GM20431 (cell line): ENCODE results near the gene PAX3.

Experiments used
- in situ Hi-C: fragments of 300-500 bp; cut with MseI, MboI; formaldehyde crosslinking; loops from one replicate; pipeline ENCODE4 v1.15.0; 2020; ENCODE audit warnings: low sequenced_read_pairs; ENCODE audit not compliant: unreplicated experiment

The PAX3 gene

GRCh38 chr2:222298311-222299150 is at the start of gene PAX3:
TSS of gene PAX3 (minus strand) at chr2:222298998. CDS start at chr2:222298615, 383 bp downstream.
- in situ Hi-C loops: no loop called here

DNA sequence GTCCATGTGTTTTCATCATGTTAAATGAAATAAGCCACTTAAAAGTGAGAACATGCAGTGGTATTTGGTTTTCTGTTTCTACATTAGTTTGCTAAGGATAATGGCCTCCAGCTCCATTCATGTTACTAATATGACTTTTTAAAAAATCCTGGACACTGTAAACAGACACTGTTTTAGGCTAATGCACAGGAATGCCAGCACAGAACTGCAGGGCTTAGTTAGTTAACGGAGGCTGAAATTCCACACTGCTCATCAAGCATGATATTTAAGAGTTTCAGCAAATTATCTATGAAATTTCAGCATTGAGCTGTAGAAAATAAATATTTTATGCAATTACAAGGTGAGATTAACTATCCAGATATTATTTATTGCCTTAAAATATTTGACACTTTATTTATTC is 42.5 kb upstream of the PAX3 start:
- in situ Hi-C loops: no loop called here

DNA sequence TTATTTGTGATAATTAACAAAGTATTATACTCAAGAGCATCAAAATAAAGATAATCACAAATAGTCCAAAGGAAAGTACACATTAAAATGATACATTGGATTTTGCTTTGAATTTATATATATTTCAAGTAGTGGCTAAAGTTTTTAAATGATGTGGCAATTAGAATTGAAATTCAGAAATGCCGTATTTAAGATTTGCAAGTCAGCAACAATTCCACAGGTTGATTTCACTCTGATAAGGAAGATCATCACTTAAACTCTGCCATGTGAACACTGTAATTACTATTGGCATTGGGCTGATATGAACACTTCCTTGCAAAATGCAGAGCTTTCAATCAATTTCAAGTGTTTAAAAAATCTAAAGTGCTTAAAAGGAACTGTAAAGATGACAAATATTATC is 39.6 kb upstream of the PAX3 start:
- in situ Hi-C loops: no loop called here

DNA sequence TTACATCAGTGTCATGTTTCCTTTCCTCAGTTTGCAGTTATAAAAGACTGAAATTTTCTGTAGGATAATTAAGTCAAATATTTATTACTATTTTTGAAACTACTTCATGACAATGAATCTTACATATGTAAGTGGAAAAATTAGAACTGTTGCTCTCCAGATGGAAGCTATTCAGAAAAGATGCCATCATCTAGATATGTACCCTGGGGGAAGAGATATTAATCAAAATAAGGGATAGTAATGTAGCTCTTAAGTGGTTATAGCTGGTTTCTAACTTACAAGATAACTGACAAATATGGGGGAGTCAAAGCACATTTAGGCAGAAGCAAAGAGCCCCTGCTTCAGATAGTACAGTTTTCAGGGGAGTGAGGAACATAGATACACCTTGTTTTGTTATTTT is 38.1 kb upstream of the PAX3 start:
- in situ Hi-C loops: no loop called here

GRCh38 chr2:222336442-222336841 is 37.6 kb upstream of the PAX3 start:
- in situ Hi-C loops: no loop called here

DNA sequence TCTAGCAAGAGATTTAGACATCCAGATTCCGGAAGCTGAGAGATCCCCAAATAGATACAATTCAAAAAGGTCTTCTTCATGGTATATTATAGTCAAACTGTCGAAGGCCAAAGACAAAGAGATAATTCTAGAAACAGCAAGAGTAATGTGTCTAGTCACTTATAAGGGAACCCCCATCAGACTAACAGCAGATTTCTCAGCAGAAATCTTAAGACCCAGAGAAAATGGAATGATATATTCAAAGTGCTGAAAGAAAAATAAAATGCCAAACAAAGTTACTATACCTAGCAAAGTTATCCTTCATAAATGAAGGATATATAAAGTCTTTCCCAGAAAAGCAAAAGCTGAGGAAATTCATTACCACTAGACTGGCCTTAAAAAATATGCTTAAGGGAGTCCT is 36.1 kb upstream of the PAX3 start:
- in situ Hi-C loops: no loop called here

DNA sequence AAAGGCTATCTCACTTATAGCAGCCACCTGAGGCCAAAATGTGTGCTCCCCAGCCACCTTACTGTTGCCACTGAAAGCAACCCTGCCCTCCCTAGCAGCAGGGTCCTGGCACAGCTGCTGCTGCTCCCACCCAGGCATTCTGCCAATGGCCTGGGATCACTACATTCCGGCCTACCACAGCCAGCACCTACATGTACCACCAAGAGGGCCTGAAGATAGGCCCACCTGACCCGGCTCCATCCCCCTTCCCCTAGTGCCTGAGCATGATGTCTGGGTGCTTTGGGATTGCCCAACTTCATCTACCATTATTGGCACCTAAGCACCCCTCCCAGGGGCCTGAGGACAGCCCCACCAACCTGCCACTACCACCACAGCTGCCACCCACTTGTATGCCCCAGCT is 34.6 kb upstream of the PAX3 start:
- in situ Hi-C loops: no loop called here

GRCh38 chr2:222332116-222332515 is 33.3 kb upstream of the PAX3 start:
- in situ Hi-C loops: no loop called here

GRCh38 chr2:222330910-222331309 is 32.1 kb upstream of the PAX3 start:
- in situ Hi-C loops: no loop called here

DNA sequence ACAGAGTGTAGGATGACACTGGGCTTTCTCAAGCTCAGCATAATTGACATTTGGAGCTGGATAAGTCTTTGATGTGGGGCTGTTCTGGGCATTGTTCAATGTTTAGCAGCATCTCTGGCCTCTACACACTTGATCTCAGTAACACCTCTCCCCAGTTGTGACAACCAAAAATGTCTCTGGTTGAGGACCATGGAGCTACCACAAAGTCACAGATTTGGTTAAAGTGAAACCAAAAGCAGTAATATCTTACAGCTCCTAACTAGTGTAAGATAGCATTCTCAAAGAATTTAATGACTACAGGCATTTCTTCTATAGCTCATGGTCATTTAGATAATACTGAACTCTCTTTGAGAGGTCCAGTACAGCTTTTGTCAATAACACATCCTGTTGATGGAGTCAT is 23.4 kb upstream of the PAX3 start:
- in situ Hi-C loops: loop anchor here (25.0 kb wide), 1 partner anchor 260 kb away; no protein-coding TSS in a partner anchor

DNA sequence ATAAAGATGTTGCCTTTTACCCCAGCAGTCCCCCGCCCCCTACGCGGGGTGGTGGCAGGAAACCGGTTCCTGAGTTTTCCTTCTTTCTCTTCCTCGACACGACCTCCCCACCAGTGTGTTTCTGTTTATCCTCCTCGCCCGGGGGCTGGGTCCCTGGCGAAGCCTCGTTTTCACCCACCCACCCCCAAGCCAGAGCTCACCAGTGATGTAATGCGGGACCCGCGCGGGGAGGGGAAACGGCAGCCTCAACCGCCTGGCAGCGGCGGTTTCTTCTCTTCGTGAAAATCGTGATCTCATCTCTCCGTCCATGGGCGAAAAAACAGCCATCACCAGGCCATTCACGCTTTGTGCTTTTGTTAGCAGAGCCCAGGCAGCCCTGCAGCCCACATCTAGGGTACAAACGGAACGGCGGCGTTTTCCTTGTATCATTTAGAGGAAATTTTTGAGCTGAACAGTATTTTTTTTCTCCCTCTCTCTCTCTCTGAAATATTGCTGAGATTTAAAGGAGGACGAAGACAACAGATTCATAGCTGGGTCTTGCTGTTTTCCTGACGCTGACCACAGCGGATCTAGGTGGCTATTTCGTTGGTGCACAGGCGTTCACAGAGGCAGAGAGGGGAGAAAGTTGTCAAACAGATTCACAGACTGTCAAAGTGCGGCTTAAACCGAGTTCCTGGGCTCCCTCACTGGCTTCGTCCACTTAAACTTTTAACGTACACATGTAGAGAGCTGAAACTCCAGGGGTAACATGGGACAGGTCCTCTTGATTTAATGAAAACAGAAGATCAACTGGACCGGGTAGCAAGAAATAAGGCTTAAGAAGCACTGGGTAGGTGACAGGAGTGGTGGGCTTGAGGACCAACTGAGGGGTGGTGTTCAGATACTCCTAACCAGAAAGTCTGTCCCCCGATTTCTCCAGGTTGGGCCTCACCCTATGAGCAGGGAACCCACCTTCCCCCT is 21.9 kb upstream of the PAX3 start:
- in situ Hi-C loops: loop anchor here (25.0 kb wide), 1 partner anchor 258 kb away; no protein-coding TSS in a partner anchor

DNA sequence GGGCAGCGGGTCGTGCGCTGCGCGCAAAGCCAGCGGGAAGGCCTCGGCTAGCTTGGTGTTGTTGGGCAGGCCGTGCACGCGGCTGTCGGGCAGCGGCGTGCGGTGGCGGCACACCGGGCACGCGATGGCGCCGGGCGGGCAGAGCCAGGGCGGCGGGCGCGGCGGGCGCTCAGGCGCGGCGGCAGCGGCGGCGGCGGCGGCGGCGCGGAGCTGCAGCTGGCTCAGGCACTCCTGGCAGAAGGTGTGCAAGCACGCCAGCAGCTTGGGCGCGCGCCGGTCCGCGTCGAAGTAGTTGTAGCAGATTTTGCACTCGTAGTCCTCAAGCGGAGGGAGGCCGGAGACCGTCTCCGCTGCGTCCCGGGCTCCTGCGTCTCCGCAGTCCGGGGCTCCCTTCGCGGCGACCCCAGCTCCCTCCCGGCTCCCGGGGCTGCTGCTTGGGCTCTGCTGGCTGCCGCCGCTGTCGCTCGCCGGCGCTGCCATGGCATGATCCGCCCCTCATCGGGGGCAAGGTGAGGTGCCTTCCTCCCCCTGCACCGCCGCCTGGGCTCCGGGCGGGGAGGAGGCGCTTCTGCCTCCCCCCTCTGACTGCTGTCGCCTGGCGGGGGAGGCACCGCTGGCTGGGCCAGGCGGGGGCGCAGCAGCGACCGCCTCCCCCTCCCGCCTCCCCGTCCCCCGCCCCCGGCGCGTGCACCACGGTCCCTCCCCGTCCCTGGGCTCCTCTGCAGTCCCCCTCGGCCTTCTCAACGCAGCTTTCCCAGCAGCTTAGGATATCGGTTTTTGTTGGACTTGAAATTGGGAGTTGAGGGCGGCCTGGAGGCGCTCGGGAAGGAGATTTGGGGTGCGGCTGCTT is 21.0 kb upstream of the PAX3 start:
- in situ Hi-C loops: loop anchor here (10.0 to 25.0 kb wide), 2 partner anchors 245 to 258 kb away; no protein-coding TSS in a partner anchor

GRCh38 chr2:222318712-222319585 is 20.2 kb upstream of the PAX3 start:
- in situ Hi-C loops: loop anchor here (10.0 to 25.0 kb wide), 2 partner anchors 246 to 257 kb away; no protein-coding TSS in a partner anchor

- in situ Hi-C loops: loop anchor here (10.0 to 25.0 kb wide), 2 partner anchors 247 to 256 kb away; no protein-coding TSS in a partner anchor
Observed at GRCh38 chr2:222318026-222318711, 19.4 kb upstream of the PAX3 start.

DNA sequence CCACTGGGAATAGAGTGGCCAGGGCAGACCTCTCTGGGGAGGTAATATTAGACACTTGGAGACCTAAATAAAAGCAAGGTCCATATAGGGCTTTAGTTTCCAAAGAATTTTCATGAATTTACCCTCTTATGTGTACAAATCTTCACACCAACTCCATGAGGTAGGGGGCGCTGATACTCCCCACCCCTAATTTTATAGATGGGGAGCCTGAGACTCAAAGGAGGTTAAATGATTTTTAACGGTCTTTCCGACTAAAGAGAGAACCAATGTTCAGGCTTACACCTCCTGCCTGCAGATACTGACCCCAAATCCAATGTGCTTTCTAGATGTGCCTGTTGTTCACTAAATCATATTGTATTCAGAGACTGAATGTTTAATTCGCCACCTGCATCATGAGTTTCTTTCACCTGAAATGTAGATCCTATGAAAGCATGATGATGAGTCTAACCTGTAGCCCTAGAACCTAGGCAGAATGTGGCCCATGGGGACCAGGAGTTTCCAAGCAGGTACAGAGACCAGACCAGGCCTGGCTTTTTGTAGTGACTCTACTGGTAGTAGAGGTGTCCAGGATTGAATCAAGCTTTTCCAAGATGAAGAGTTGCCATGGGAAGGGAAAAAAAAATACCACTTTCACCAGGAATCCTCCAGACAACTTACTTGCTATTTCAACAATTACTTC is 16.8 kb upstream of the PAX3 start:
- in situ Hi-C loops: loop anchor here (10.0 to 25.0 kb wide), 2 partner anchors 249 to 253 kb away; no protein-coding TSS in a partner anchor

- in situ Hi-C loops: loop anchor here (10.0 to 25.0 kb wide), 2 partner anchors 251 to 252 kb away; no protein-coding TSS in a partner anchor
Observed at GRCh38 chr2:222313816-222314215, 15.0 kb upstream of the PAX3 start.

DNA sequence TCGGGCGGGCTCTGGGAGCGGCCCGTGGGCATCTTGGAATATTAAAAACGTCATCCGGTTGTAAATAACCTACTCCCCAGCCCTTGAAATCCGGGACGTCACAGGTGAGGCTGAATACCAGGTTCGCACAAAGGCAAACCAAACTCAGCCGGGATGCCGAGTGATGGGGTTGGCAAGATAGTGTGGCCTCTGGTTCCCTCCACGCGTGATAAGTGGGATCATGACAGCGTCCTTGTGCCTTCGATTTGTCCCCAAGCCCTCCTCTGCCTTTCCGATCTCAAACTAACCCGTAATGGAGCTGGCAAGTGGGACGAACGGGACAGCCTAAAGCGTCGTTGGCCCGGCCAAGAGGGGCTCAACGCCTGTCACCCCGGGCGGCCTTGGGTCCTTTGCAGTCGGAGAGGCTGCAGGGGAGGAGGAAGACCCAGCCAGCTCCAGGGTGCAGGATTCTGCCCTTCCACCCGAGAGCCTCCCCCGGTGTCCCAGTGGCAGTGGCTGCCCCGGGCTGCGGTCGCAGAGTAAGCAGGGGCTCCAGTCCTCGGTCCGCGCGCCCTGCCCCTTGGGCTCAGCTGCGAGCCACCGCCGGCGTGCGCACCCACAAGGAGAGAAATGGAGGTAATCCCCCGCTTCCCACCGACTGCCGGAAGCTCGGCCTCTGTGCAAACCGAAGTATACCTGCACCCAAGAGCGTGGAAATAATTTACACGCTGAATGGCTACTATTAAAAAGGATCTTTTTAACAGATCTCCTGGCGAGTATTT is 13.4 kb upstream of the PAX3 start:
- in situ Hi-C loops: loop anchor here (10.0 to 25.0 kb wide), 2 partner anchors 250 to 253 kb away; no protein-coding TSS in a partner anchor
